Omental fat pad (tissue), 4 donors: Measurements from ENCODE around the gene COL10A1. TPM values are rescaled to one million over a fixed set of nuclear protein-coding genes. Genes with fewer than 3 reads are reported as not detected.

Source experiments
- ATAC-seq: fragments of 150-250 bp; one replicate; pipeline ENCODE4 v1.9.1; 2016; ENCODE audit warnings: mild to moderate bottlenecking, moderate library complexity; ENCODE audit not compliant: low FRiP score
- DNase-seq: peaks from one replicate; pipeline ENCODE4 v3.0.0-alpha.2; 2019; ENCODE audit warnings: low spot score
- total RNA-seq, 4 donors: library from RNA; depleted of rRNA; stranded (reverse); fragments of >200 nt; gene quantifications; one replicate each; pipeline ENCODE4 v1.1.0, GENCODE V29; 2016
- TF ChIP-seq, protein P1 (sequence below), 3 donors: fragments of 450-650 bp; IDR thresholded peaks; one replicate each; pipeline ENCODE4 v1.5.1; 2016 to 2017; ENCODE audit warnings: antibody characterized with exemption in 3 of 3, mild to moderate bottlenecking in 3 of 3, moderate library complexity in 2 of 3

COL10A1 gene
- total RNA-seq, 4 donors from 2014 or later, result not detected

- ATAC-seq (no peak), DNase-seq (no peak)
- TF ChIP-seq, protein P1, sequence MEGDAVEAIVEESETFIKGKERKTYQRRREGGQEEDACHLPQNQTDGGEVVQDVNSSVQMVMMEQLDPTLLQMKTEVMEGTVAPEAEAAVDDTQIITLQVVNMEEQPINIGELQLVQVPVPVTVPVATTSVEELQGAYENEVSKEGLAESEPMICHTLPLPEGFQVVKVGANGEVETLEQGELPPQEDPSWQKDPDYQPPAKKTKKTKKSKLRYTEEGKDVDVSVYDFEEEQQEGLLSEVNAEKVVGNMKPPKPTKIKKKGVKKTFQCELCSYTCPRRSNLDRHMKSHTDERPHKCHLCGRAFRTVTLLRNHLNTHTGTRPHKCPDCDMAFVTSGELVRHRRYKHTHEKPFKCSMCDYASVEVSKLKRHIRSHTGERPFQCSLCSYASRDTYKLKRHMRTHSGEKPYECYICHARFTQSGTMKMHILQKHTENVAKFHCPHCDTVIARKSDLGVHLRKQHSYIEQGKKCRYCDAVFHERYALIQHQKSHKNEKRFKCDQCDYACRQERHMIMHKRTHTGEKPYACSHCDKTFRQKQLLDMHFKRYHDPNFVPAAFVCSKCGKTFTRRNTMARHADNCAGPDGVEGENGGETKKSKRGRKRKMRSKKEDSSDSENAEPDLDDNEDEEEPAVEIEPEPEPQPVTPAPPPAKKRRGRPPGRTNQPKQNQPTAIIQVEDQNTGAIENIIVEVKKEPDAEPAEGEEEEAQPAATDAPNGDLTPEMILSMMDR (IDR thresholded peaks at IDR 0.05), result no peak
Measured at GRCh38 chr6:116133453-116133852, 7.5 kb upstream of the COL10A1 start.

GRCh38 chr6:116127771-116128493 is 2.0 kb upstream of the COL10A1 start:
- ATAC-seq, result no peak
- TF ChIP-seq, protein P1 (IDR thresholded peaks at IDR 0.05), result no peak

GRCh38 chr6:116120430-116120829 is 5.5 kb downstream of the COL10A1 start:
- TF ChIP-seq, protein P1 (IDR thresholded peaks at IDR 0.05), result no peak
- DNase-seq (no peak), ATAC-seq (no peak)

More at GRCh38 chr6:116127771-116128493, 2.0 kb upstream of the COL10A1 start:
- DNase-seq, result no peak

DNA sequence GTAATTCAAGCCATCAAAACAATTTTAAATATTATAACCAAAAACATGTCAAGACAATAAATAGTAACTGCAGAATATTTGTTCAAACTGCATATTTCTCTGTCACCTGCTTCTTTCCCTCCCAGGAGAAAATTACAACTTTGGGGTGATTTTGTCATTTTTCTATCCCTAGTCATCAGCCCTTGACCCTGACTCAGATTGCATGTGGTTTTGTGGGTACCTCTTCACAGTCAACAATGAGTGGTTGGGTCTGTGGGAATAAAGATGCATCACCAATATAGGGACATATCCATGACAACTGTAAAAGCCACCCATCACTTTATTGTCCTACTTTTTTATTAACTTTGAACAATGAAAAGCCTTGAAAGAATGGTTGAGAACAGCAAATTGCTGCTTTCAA is 7.3 kb downstream of the COL10A1 start:
- TF ChIP-seq, protein P1 (IDR thresholded peaks at IDR 0.05), result no peak
- ATAC-seq (no peak), DNase-seq (no peak)

DNA sequence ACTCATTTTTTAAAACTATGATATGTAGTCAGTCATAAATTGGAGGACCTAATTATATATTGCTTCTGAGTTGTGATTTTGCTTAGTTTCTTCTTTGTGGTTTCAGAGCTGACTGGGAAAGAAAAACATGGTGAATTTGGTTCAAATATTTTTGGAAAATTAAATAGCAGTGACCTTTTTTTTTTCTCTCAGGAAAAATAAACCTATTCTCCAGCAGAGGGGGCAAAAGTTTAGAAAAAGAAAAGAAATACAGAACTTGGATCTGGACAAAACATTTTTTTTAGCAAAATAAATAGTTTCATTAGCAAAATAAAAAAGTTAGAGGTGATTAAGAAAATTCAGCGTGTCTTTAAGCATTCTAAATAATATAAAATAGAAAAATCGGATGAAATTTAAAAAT is 10.2 kb downstream of the COL10A1 start:
- ATAC-seq (no peak), DNase-seq (no peak)
- TF ChIP-seq, protein P1 (IDR thresholded peaks at IDR 0.05), result no peak

DNA sequence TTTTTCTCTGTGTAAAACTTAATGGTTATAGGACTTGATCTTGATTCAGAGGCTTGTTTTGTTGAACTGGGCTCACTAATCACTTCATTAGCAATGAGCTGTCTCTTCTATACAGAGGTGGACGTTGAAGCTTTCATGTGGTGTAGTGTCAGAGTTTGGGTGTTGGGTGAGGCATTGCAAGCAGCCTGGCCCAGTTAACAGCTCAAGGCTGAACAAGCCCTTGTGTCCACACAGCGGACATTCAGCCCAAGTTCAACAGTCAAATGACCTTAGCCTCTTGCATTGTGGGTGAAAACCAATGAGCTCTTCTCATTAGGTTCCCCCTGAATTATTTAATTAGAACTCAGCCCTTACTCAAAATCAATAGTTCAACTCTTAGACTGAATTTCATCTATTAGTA is 12.5 kb downstream of the COL10A1 start:
- no peak for ATAC-seq
- DNase-seq, result no peak
- TF ChIP-seq, protein P1 (IDR thresholded peaks at IDR 0.05), result no peak
